ENCODE results near the gene CFLAR. TPM values are rescaled to one million over a fixed set of nuclear protein-coding genes. Genes with fewer than 3 reads are reported as not detected.

CFLAR gene
- total and polyA plus RNA-seq, 9 of the 15 experiments (the other 6 are each of a cell fraction or from before 2014, with no cell fraction given) = 27.5 to 102 (median 54.0) TPM

DNA sequence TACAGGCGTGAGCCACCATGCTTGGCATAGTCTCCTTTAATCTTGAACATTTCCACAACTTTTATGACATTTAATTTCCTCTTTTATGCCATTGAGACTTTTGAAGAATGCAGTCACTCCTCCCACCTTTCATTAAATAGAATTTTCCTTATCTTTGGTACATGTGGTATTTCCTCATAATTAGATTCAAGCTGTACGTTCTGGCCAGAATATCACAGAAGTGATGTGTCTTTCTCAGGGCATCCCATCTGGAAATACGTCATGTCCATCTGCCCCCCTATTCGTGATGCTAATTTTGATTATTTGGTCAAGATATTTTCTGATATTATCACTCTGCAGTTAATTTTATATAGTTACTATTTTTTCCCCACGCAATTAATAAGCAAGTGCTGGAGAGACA lies 83.9 kb downstream of the CFLAR start (continued):
- TF ChIP-seq GATAD2B (IDR thresholded peaks at IDR 0.05; ENCODE audit: borderline replicate concordance) (no peak), HEY1 (CRISPR knock-in tag; IDR thresholded peaks at IDR 0.05; ENCODE audit: borderline replicate concordance) (no peak), PML (IDR thresholded peaks at IDR 0.05; ENCODE audit: low read length) (no peak), HDAC3 (IDR thresholded peaks at IDR 0.05; ENCODE audit: borderline replicate concordance, partially characterized antibody) (no peak), ZBED1 (IDR thresholded peaks at IDR 0.05) (no peak), KDM2B (CRISPR knock-in tag; IDR thresholded peaks at IDR 0.05) (no peak)
- TF ChIP-seq, protein P1, sequence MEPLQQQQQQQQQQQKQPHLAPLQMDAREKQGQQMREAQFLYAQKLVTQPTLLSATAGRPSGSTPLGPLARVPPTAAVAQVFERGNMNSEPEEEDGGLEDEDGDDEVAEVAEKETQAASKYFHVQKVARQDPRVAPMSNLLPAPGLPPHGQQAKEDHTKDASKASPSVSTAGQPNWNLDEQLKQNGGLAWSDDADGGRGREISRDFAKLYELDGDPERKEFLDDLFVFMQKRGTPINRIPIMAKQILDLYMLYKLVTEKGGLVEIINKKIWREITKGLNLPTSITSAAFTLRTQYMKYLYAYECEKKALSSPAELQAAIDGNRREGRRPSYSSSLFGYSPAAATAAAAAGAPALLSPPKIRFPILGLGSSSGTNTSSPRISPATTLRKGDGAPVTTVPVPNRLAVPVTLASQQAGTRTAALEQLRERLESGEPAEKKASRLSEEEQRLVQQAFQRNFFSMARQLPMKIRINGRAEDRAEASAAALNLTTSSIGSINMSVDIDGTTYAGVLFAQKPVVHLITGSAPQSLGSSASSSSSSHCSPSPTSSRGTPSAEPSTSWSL (CRISPR knock-in tag; IDR thresholded peaks at IDR 0.05; ENCODE audit: borderline replicate concordance) = no peak
- TF ChIP-seq, protein P2, sequence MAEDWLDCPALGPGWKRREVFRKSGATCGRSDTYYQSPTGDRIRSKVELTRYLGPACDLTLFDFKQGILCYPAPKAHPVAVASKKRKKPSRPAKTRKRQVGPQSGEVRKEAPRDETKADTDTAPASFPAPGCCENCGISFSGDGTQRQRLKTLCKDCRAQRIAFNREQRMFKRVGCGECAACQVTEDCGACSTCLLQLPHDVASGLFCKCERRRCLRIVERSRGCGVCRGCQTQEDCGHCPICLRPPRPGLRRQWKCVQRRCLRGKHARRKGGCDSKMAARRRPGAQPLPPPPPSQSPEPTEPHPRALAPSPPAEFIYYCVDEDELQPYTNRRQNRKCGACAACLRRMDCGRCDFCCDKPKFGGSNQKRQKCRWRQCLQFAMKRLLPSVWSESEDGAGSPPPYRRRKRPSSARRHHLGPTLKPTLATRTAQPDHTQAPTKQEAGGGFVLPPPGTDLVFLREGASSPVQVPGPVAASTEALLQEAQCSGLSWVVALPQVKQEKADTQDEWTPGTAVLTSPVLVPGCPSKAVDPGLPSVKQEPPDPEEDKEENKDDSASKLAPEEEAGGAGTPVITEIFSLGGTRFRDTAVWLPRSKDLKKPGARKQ (CRISPR knock-in tag; IDR thresholded peaks at IDR 0.05) = no peak
- TF ChIP-seq, protein P3, sequence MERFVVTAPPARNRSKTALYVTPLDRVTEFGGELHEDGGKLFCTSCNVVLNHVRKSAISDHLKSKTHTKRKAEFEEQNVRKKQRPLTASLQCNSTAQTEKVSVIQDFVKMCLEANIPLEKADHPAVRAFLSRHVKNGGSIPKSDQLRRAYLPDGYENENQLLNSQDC (CRISPR knock-in tag; IDR thresholded peaks at IDR 0.05) = no peak

Measured in K562 (cell line).